Dermis blood vessel endothelial cell (primary cell): Measurements from ENCODE around the gene CDON. TPM values are rescaled to one million over a fixed set of nuclear protein-coding genes. Genes with fewer than 3 reads are reported as not detected.

Experiments used
- DNase-seq: peaks from one replicate; pipeline ENCODE4 v3.0.0; 2010
- total RNA-seq: library from RNA; depleted of rRNA; stranded (reverse); fragments of >200 nt; gene quantifications from 2 replicates; pipeline ENCODE4 v1.2.3, GENCODE V29; 2014

Gene CDON
- total RNA-seq, 1 donor from 2014 or later: 3.6 TPM

- no peak for DNase-seq
Observed at GRCh38 chr11:125954945-125955640, 107.6 kb downstream of the CDON start.

- no peak for DNase-seq
Observed at GRCh38 chr11:125954123-125954944, 108.3 kb downstream of the CDON start.

DNA sequence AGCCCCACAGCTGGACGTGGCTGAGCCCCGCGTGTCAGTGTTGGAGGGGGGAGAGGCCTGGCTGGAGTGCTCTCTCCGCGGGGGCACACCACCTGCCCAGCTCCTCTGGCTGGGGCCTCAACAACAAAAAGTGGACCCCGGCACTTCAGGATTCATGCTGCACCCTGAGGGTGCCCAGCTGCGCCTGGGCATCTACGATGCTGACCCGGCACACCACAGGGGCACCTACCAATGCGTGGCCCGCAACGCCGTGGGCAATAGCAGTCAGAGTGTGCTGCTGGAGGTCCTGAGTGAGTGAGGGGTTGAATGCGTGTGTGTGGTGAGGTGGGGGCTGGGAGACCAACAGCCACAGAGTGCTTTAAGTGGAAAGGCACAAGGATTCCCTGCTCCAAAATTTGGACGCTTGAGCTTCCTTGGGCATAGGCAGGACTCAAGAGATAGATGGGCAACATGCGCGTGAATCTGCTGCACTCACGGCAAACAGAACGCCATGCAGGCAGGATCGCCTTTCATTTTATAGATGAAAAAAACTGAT, 109.2 kb downstream of the CDON start:
- no peak for DNase-seq

GRCh38 chr11:125952973-125953372, 109.7 kb downstream of the CDON start:
- DNase-seq: no peak

DNA sequence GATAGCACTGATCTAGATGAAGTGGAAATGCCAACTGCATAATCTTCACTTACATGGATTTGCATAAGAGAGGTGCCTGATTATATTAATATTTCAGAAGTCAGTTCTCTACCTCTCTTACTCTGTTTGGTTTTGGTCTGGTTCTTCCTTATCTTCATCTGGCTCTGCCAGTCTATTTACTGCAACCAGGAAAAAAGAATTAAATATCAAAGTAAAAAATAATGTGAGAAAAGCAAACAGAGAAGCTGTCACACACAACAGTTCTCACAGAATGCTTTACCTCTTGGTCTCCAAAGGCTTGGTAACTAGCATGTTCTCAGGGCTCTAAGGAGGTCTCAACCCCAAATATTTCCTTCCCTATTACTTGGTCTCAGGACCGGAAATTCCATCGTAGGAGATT, 110.1 kb downstream of the CDON start:
- DNase-seq: no peak

- no peak for DNase-seq
Observed at GRCh38 chr11:125951731-125952130, 110.9 kb downstream of the CDON start.

GRCh38 chr11:125950696-125951651, 111.7 kb downstream of the CDON start:
- DNase-seq: no peak

DNA sequence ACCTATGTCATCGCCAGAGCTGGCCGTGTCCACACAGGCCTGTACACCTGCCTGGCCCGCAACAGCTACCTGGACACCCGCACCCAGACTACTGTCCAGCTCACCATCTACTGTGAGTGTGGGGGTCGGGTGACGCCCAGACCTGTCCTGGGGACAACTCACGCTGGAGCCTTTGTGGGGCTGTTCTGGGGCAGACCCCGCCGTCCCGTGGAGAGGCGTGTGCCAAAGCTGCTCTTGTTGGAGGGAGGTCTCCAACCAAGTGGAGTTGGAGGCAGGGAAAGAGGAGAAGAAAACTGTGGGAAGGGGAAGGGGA, 112.5 kb downstream of the CDON start:
- no peak for DNase-seq

DNA sequence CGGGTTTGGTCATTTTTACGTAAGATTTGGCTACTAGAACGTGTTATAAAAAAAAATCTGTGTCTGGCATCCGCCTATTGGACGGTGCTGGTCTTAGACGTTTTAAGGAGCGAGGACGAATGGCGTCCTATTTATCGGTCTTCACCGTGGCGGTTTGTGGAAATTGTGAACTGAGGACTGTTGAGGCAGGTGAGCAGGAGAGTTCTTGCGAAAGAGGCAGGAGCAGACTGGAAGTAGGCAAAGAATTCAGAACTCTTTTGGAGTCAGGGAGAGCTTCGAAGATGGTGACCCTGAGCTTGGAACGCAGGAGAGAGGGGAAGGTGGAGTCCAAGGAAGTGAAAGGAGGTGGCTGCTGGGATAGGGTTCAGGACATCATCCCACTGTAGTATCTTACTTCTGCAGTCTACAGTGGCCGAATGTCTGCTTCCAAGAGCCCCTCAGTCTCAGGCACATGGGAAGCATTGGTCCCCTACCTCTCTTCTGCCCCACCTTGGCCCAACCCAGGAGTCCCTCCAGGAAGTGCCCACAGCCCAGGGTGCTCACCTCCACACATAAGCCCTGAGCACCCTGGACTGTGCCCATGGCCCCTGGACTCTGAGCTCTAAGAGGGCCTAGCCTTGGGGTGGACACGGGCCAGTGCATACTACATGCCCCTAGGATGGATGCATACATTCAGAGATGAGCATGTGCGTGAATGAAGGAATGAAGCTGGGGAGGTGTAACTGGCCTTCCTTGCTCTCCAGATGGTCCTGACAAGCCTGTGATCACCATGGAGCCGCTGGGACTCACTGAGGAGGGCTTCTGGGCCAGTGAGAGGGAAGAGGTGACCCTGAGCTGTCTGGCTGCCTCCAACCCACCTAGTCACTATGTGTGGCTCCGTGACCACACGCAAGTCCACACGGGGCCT, 113.1 kb downstream of the CDON start:
- DNase-seq: no peak

GRCh38 chr11:125948278-125949051, 114.2 kb downstream of the CDON start:
- no peak for DNase-seq

- DNase-seq: no peak
Observed at GRCh38 chr11:125947419-125948277, 115.0 kb downstream of the CDON start.

DNA sequence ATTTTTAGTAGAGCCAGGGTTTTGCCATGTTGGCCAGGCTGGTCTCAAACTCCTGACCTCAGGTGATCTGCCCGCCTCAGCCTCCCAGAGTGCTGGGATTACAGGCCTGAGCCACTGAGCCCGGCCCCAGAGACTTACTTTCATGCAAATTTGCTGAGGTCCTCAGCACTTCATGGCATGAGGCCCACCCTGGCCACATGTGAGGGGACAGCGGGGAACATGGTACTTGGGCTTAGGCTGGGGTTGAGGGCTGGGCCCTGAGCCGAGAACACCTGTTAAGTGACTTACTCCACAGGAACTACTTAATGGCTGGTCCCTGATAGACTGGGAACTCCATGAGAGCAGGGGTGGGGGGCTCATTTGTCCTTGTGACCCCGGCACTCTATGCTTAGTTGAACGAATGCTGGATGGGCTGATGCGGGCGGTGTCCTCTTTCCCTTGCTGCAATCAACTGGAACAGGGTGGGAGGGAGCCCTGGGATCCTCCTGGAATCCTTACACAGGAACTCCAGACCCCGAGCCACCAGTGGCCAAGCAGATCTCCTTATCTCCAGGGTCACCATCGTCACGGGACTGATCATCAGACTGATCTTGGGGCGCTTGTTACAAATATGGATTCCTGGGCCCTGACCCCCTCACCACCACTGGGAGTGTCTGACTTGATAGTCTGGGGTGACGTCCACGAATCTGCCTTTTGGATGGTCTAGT, 115.8 kb downstream of the CDON start:
- no peak for DNase-seq

DNA sequence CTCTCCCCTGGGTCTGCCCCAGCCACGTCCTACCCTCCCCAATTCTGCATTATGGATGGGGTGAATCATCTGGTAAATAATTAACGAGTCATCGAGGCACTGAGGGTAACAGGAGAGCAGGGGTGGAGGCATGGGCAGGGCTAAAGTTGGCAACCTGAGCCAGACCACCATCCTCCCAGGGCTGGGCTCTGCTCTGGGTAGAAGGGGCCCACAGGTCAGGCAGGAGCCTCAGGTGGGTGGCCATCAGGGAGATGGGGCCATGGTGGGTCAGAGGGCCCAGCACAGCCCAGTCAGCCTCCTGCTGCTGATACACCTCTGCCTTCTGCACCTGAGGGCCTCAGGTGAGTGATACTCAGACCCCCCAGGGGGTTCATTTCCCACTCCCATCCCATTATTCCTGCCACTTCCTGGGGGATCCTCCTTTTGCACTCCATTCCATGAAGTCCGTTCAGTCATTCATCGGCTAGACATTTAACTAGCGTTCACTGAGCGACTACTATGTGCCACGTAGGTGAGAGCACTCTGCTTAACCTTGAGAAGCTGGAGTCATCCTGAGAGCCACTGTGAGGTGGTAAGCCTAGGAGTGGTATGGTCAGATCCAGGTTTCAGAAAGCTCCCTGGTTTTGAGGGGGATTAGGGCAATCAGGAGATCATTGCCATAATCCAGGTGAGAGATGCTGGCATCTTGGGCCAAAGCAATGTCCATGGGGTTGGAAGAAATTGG, 116.7 kb downstream of the CDON start, which contains the start of gene VSIG10L2:
Gene VSIG10L2 (plus strand): TSS at position 248 of the 724 bp plus-strand sequence. CDS start 12 bp downstream, at position 260.
- no peak for DNase-seq

GRCh38 chr11:125945011-125945796, 117.5 kb downstream of the CDON start:
- no peak for DNase-seq

DNA sequence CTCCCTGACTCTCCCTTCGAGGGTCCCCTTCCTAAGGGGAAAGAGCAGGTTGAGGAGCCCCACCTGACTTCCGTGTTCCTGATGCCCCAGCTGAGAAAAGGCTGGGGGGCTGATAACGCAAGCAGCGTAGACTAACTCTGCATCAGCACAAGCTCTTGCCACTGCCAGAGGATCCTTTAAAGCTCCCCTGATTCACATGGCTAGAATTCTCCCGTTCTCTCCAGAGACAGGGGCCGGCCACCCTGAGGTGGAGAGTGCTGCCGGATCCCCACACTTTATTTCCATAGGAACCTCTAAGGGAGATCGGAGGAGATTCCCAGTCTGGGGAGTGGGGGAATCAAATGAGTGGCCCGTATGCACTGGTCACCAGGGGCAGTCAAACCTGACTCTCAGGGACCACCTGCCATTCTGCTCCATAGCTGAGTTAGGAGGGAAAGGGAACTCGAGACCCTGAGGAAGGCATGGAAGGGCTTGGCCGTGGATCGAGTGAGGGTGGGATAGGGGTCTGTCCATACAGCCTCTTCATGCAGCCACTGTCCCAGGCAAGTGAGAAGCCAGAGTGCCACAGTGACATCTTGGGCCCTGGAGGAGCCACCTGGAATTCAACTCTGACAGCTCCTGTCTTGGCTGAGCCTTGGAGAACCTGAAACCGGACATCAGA, 118.2 kb downstream of the CDON start:
- DNase-seq: no peak

DNA sequence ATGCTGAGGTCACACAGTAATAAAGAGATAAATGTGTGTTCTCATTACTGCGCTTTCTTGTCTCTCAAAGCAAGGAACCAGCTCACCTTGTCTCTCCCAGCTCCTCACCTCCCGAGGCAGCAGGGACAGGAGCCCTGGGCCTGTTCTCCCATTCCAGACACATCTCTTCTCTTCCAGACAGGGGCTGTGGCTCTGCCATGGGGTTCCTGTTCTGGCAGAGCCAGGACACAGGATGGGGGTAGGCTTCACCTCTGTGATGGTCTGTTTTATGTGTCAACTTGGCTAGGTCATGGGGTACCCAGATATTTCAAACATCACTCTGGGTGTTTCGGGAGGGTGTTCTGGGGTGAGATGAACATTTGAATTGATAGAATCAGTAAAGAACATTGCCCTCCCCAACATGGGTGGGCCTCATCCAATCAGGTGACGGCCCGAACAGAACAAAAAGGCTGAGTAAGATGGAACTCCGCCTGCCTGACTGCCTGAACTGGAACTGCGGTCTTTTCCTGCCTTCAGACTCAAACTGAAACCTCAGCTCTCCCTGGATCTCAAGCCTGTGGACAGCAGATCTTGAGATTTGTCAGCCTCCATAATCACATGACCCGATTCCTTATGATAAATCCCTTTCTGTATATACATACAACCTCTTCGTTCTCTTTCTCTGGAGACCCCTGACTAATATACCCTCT, 118.9 kb downstream of the CDON start:
- DNase-seq: no peak
